ENCODE results near the gene SBF1.

Gene SBF1

GRCh38 chr22:50432131-50432876, 42.5 kb downstream of the SBF1 start:
- no peak overlapping the region for H3K4me3 Mint-ChIP-seq
- no peaks in the 10 kb centered on the region for H3K9me3 Mint-ChIP-seq
- no peak overlapping the region for H3K27ac Mint-ChIP-seq
- H3K27me3 Mint-ChIP-seq (ENCODE audit: low read depth): no peaks in the 10 kb centered on the region
- H3K36me3 Mint-ChIP-seq (ENCODE audit: low read depth): peaks cover 43% of the 10 kb centered on the region
- TF ChIP-seq, protein P1, sequence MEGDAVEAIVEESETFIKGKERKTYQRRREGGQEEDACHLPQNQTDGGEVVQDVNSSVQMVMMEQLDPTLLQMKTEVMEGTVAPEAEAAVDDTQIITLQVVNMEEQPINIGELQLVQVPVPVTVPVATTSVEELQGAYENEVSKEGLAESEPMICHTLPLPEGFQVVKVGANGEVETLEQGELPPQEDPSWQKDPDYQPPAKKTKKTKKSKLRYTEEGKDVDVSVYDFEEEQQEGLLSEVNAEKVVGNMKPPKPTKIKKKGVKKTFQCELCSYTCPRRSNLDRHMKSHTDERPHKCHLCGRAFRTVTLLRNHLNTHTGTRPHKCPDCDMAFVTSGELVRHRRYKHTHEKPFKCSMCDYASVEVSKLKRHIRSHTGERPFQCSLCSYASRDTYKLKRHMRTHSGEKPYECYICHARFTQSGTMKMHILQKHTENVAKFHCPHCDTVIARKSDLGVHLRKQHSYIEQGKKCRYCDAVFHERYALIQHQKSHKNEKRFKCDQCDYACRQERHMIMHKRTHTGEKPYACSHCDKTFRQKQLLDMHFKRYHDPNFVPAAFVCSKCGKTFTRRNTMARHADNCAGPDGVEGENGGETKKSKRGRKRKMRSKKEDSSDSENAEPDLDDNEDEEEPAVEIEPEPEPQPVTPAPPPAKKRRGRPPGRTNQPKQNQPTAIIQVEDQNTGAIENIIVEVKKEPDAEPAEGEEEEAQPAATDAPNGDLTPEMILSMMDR (IDR thresholded peaks at IDR 0.05; ENCODE audit: unreplicated experiment in 3 of 3): no peak
- no peaks in the 10 kb centered on the region for H3K4me1 Mint-ChIP-seq

DNA sequence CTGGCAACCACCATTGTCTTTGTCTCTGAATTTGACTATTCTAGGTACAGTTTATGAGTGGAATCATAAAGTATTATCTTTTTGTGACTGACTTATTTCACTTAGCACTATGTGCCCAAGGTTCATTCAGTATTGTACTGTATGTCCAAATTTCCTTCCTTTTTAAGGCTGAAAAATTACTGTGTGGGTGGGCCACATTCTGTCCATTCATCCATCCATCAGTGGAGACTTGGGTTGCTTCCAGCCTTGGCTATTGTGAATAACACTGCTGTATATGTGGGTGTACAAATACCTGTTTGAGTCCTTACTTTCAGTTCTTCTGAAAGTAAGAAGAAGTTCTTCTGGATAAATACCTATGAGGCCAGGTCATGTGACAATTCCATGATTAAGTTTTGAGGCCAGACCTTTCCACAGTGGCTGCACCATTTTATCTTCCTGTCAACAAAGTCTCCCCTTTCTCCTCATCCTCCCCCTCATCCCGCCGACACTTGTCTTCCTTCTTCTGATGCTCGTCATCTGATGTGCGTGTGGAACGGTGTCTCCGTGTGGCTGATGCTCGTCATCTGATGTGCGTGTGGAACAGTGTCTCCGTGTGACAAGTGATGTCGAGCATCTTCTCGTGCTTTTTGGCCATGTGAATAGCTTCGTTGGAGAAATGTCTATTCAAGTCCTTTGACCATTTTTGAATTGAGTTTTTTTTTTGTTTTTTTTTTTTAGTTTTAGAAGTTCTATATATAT, 49.5 kb downstream of the SBF1 start:
- no peaks in the 10 kb centered on the region for H3K4me1 Mint-ChIP-seq
- H3K27ac Mint-ChIP-seq: no peak overlapping the region
- peaks cover 2% of the 10 kb centered on the region for H3K9me3 Mint-ChIP-seq
- no peaks in the 10 kb centered on the region for H3K27me3 Mint-ChIP-seq (ENCODE audit: low read depth)
- H3K36me3 Mint-ChIP-seq (ENCODE audit: low read depth): peaks cover 70% of the 10 kb centered on the region
- TF ChIP-seq, protein P1 (IDR thresholded peaks at IDR 0.05; ENCODE audit: unreplicated experiment in 3 of 3): no peak
- no peak overlapping the region for H3K4me3 Mint-ChIP-seq

GRCh38 chr22:50423956-50424355, 50.9 kb downstream of the SBF1 start:
- TF ChIP-seq, protein P1 (IDR thresholded peaks at IDR 0.05; ENCODE audit: unreplicated experiment in 3 of 3): no peak
- H3K36me3 Mint-ChIP-seq (ENCODE audit: low read depth): peaks cover 70% of the 10 kb centered on the region
- no peaks in the 10 kb centered on the region for H3K4me1 Mint-ChIP-seq
- peaks cover 2% of the 10 kb centered on the region for H3K9me3 Mint-ChIP-seq
- H3K27ac Mint-ChIP-seq: no peak overlapping the region
- H3K4me3 Mint-ChIP-seq: no peak overlapping the region
- H3K27me3 Mint-ChIP-seq (ENCODE audit: low read depth): no peaks in the 10 kb centered on the region

DNA sequence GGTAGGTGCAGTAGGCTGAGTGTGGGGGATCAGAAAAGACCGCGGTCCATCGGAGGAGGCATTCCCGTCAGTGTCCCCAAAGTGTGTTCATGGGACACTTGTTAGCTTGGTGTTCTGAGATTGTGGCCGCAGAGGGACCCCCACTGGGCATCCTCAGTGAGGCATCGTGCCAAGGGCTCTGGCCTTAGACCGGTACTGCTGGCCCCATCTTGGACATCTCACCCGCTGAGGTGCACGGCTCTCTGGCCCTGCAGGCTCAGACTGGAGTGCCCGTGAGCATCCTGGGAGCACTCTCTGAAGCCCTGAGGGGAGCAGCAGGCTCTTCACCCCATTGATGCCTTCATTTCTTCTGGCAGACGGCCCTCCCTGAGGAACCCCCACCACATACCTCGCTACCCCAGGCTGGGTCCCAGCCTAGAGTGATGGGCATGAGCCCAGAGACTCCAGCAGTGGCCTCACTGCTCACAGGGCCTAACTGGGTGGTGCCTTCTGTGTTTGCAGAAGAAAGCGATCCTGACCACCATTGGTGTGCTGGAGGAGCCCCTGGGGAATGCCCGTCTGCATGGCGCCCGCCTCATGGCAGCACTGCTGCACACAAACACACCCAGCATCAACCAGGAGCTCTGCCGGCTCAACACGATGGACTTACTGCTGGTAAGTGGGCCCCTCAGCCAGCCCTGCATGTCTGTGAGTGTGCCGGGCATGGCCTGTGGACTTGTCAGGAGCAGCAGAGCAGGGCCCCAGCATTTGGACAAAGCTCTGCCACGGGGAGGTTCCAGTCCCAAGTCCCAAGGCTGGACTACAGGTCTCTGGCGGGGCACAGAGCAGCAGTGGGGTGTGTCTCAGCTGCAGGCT, 51.6 kb downstream of the SBF1 start:
- TF ChIP-seq, protein P1 (IDR thresholded peaks at IDR 0.05; ENCODE audit: unreplicated experiment in 3 of 3): no peak
- no peak overlapping the region for H3K27ac Mint-ChIP-seq
- peaks cover 2% of the 10 kb centered on the region for H3K9me3 Mint-ChIP-seq
- no peaks in the 10 kb centered on the region for H3K4me1 Mint-ChIP-seq
- H3K36me3 Mint-ChIP-seq (ENCODE audit: low read depth): peaks cover 63% of the 10 kb centered on the region
- H3K27me3 Mint-ChIP-seq (ENCODE audit: low read depth): no peaks in the 10 kb centered on the region
- H3K4me3 Mint-ChIP-seq: no peak overlapping the region

DNA sequence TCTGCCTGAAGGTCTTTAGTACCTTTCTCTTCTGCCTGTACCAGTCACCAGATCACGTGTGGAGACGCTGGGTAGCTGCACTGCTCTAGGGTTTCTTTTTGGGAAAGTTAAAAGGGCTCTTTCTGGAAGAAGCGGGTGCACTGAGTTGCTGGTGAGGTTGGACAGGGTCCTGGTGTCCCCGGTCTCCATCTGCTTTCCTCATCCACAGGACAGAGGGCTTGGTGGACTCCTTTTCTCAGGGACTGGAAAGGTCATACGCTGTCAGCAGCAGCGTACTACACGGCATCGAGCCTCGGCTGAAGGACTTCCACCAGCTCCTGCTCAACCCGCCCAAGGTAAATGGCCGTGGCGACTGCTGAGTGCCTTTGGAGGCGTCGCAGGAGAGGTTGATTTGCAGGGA, 52.8 kb downstream of the SBF1 start:
- no peak overlapping the region for H3K27ac Mint-ChIP-seq
- H3K9me3 Mint-ChIP-seq: no peaks in the 10 kb centered on the region
- TF ChIP-seq, protein P1 (IDR thresholded peaks at IDR 0.05; ENCODE audit: unreplicated experiment in 3 of 3): no peak
- H3K4me1 Mint-ChIP-seq: no peaks in the 10 kb centered on the region
- peaks cover 64% of the 10 kb centered on the region for H3K36me3 Mint-ChIP-seq (ENCODE audit: low read depth)
- H3K4me3 Mint-ChIP-seq: no peak overlapping the region
- H3K27me3 Mint-ChIP-seq (ENCODE audit: low read depth): no peaks in the 10 kb centered on the region

All from nephron (organoid).